GM18499 (cell line): ENCODE results near the gene IKBIP.
A peak's percentile ranks its signal among the peaks of the same experiment; 100 is the strongest.
"Not testable (repeated sequence)": the region's sequence is repeated elsewhere in the genome, so short reads cannot be mapped to it uniquely, and the experiment has no call there.

Source experiments
- ATAC-seq: cut with Tn5 transposase; IDR thresholded peaks from one replicate; pipeline ENCODE4 v1.9.1; 2021; ENCODE audit warnings: moderate number of reproducible peaks; ENCODE audit not compliant: insufficient read depth, unreplicated experiment

IKBIP gene

GRCh38 chr12:98638009-98638408 is 6.6 kb downstream of the IKBIP start:
- no peak for ATAC-seq

- ATAC-seq: no peak
Measured at GRCh38 chr12:98637068-98637467, 7.5 kb downstream of the IKBIP start.

- ATAC-seq: peak; percentile 89
Measured at GRCh38 chr12:98635657-98636323, 8.8 kb downstream of the IKBIP start.

- ATAC-seq: no peak
Measured at GRCh38 chr12:98618952-98619351, 25.6 kb downstream of the IKBIP start.

- peak; percentile 78 for ATAC-seq
Measured at GRCh38 chr12:98612696-98613334, 31.8 kb downstream of the IKBIP start.

GRCh38 chr12:98610596-98610995 is 34.0 kb downstream of the IKBIP start:
- ATAC-seq: no peak

- ATAC-seq: no peak
Measured at GRCh38 chr12:98606359-98606988, 38.1 kb downstream of the IKBIP start.

GRCh38 chr12:98601924-98602323 is 42.7 kb downstream of the IKBIP start:
- no peak for ATAC-seq

- ATAC-seq: not testable (repeated sequence)
Measured at GRCh38 chr12:98597313-98597712, 47.3 kb downstream of the IKBIP start.

GRCh38 chr12:98595243-98595988 is 49.2 kb downstream of the IKBIP start:
- ATAC-seq: no peak

GRCh38 chr12:98594050-98594835 is 50.3 kb downstream of the IKBIP start:
- ATAC-seq: no peak

- peak; percentile 96 for ATAC-seq
Measured at GRCh38 chr12:98593351-98594049, 51.1 kb downstream of the IKBIP start, which contains the start of gene SLC25A3. TSS of gene SLC25A3 (plus strand) at chr12:98593686. CDS start at chr12:98593979, 293 bp downstream.

GRCh38 chr12:98592825-98593322 is 51.7 kb downstream of the IKBIP start:
- ATAC-seq: no peak

- ATAC-seq: no peak
Measured at GRCh38 chr12:98591209-98591608, 53.4 kb downstream of the IKBIP start.

GRCh38 chr12:98587084-98587483 is 57.5 kb downstream of the IKBIP start:
- ATAC-seq: no peak

GRCh38 chr12:98582093-98582492 is 62.5 kb downstream of the IKBIP start:
- ATAC-seq: no peak

GRCh38 chr12:98581101-98581500 is 63.5 kb downstream of the IKBIP start:
- no peak for ATAC-seq

GRCh38 chr12:98580695-98581094 is 63.9 kb downstream of the IKBIP start:
- ATAC-seq: no peak

GRCh38 chr12:98579835-98580234 is 64.8 kb downstream of the IKBIP start:
- ATAC-seq: no peak
